Measurements from ENCODE around the gene LARGE1. TPM values are rescaled to one million over a fixed set of nuclear protein-coding genes. Genes with fewer than 3 reads are reported as not detected.

Gene LARGE1
- total RNA-seq, 1 experiment from 2014 or later, result 1.3 TPM

DNA sequence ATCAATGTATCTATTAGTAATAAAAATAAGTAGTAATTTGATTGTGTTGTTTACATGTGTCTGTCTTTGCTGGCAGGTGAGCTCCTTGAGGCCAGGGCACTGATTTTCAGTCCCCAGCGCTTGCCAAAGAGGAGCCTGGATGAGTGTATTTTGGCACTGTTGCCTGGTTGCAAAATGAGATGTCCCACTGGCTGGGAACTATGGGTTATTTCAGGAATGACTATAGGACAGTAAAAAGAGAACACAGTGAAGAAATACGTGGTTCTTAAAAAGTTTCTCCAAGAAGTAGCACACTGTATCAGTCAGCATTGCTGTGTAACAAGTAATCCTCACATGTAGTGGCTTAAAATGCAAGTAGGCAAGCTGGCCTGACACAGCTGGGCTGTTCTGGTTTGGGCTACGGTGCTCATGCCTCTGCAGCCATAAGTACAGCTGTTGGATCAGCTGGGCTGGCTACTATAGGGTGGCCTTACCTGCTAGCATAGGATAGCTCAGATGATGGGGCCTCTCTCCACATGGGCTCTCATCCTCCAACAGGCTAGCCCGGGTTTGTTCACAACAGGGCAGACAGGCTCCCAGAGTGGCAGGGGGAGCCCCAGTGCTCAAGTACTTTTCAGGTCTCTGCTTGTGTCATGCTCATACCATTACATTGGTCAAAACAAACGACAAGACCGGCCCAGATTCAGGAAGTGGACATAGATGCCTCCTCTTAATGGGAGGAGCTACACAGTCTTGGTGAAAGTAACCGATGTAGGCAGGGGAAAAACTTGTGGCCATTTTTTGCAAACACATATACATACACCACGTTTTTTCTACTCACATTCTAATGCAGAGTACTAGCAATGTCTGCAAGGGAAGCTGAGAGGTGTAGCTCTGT, 399.1 kb downstream of the LARGE1 start:
- DNase-seq (no peak), ATAC-seq (no peak)
- ChIA-PET CTCF (no interaction called here), POLR2A (ENCODE audit: unreplicated experiment) (no interaction called here)
- H3K79me2 ChIP-seq (ENCODE audit: low read length), result no peaks in the 10 kb centered on the region
- H3K27ac ChIP-seq (ENCODE audit: low read length), result no peak overlapping the region
- H2AFZ ChIP-seq (ENCODE audit: low read length), result no peak overlapping the region
- BruUV-seq (replicated peaks), result no TSS peak
- no peaks in the 10 kb centered on the region for H3K27me3 ChIP-seq (ENCODE audit: low read length)
- H3K9ac ChIP-seq (ENCODE audit: low read length), result no peak overlapping the region
- no peaks in the 10 kb centered on the region for H4K20me1 ChIP-seq (ENCODE audit: low read length)
- no peaks in the 10 kb centered on the region for H3F3A ChIP-seq (ENCODE audit: low read length, unreplicated experiment)
- H3K9me3 ChIP-seq (ENCODE audit: low read length), result no peaks in the 10 kb centered on the region
- H3K4me1 ChIP-seq (ENCODE audit: insufficient read depth, low read length), result no peaks in the 10 kb centered on the region
- intact Hi-C loops (cut with micrococcal nuclease), result no loop called here
- TF ChIP-seq EZH2 (IDR thresholded peaks at IDR 0.05; ENCODE audit: low read length, unreplicated experiment) (no peak), CTCF (conservative IDR thresholded peaks at IDR 0.05; ENCODE audit: low read depth, low read length) (no peak), EZH2phosphoT487 (IDR thresholded peaks at IDR 0.05; ENCODE audit: borderline replicate concordance, low read length) (no peak)
- no peaks in the 10 kb centered on the region for H3K36me3 ChIP-seq (ENCODE audit: low read depth, low read length)
- H3K4me3 ChIP-seq (ENCODE audit: low read length), result no peak overlapping the region
- no peak overlapping the region for H3K4me2 ChIP-seq (ENCODE audit: low read length)
- no peaks in the 10 kb centered on the region for H3K9me2 ChIP-seq (replicated peaks; ENCODE audit: low read length)

DNA sequence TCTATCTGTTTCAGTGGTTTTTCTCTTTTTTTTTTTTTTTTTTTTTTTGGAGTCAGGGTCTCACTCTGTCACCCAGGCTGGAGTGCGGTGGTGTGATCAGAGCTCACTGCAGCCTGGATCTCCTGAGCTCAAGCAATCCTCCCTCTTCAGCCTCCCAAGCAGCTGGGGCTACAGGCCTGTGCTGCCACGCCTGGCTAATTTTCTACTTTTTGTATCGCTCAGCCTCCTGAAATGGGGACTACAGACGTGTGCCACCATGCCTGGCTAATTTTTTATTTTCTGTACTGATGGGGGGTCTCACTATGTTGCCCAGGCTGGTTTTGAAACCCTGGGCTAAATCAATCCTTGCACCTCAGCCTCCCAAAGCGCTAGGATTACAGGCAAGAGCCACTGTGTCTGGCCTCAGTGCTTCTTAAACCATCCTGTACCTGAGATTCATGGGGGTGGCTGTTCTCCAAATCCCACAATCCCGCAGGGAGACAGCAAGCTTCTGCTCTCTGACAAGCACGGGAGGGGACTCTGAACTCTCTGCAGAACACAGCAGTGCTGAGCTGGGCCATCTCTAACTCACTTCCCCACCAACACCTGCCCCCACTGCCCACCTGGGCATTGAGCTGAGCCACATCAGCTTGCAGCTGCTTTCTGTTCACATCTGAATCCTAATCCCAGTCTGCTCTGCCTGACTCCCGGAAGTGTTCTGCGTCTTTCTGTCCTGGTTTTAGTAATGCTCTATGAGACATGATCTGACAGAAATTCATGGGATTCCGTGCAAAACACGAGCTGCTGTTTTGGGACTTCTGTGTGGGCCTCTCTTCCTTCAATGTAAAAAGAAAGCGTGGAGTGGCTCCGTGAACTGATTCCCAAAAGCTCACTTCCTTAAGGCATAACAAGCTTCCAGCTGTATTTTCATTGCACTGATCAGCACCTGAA, 400.0 kb downstream of the LARGE1 start:
- intact Hi-C loops (cut with micrococcal nuclease), result no loop called here
- H3K4me2 ChIP-seq (ENCODE audit: low read length), result no peak overlapping the region
- no peak for ATAC-seq
- no peak for TF ChIP-seq EZH2phosphoT487 (IDR thresholded peaks at IDR 0.05; ENCODE audit: borderline replicate concordance, low read length)
- no peak for TF ChIP-seq CTCF (conservative IDR thresholded peaks at IDR 0.05; ENCODE audit: low read depth, low read length)
- no peak for TF ChIP-seq EZH2 (IDR thresholded peaks at IDR 0.05; ENCODE audit: low read length, unreplicated experiment)
- ChIA-PET CTCF (no interaction called here), POLR2A (ENCODE audit: unreplicated experiment) (no interaction called here)
- H3K4me3 ChIP-seq (ENCODE audit: low read length), result no peak overlapping the region
- no peak for DNase-seq
- no peaks in the 10 kb centered on the region for H3K9me2 ChIP-seq (replicated peaks; ENCODE audit: low read length)
- no peak overlapping the region for H2AFZ ChIP-seq (ENCODE audit: low read length)
- no peaks in the 10 kb centered on the region for H3K36me3 ChIP-seq (ENCODE audit: low read depth, low read length)
- no peak overlapping the region for H3K27ac ChIP-seq (ENCODE audit: low read length)
- H3K9ac ChIP-seq (ENCODE audit: low read length), result no peak overlapping the region
- no peaks in the 10 kb centered on the region for H3K27me3 ChIP-seq (ENCODE audit: low read length)
- H3K4me1 ChIP-seq (ENCODE audit: insufficient read depth, low read length), result no peaks in the 10 kb centered on the region
- H3K9me3 ChIP-seq (ENCODE audit: low read length), result no peaks in the 10 kb centered on the region
- H4K20me1 ChIP-seq (ENCODE audit: low read length), result no peaks in the 10 kb centered on the region
- no peaks in the 10 kb centered on the region for H3F3A ChIP-seq (ENCODE audit: low read length, unreplicated experiment)
- no peaks in the 10 kb centered on the region for H3K79me2 ChIP-seq (ENCODE audit: low read length)
- no TSS peak for BruUV-seq (replicated peaks)
